Endothelial cell of umbilical vein (primary cell): ENCODE data around the gene LCE2A.

Experiments
- CTCF ChIP-seq, 2 donors: IDR thresholded peaks; 1 replicate in 1 of 2; 2 replicates in 1 of 2; pipeline ENCODE4 v1.5.1; 2011; ENCODE audit warnings: low read length in 2 of 2, mild to moderate bottlenecking in 2 of 2, moderate library complexity in 2 of 2, control low read depth in 1 of 2, inconsistent platforms in 1 of 2, low read depth in 1 of 2; ENCODE audit not compliant: insufficient read depth in 1 of 2; ENCODE audit errors: extremely low read depth in 1 of 2
- EZH2 ChIP-seq: IDR thresholded peaks from 2 replicates; pipeline ENCODE4 v1.6.1; 2012; ENCODE audit warnings: borderline replicate concordance, low read depth, mild to moderate bottlenecking, moderate library complexity, low read length, inconsistent platforms; ENCODE audit not compliant: severe bottlenecking
- POLR2A ChIP-seq: IDR thresholded peaks from 2 replicates; pipeline ENCODE4 v1.6.1; 2012; ENCODE audit warnings: low read depth, mild to moderate bottlenecking, control low read depth, low read length
- POLR2AphosphoS5 ChIP-seq: IDR thresholded peaks from 2 replicates; pipeline ENCODE4 v1.6.1; 2012; ENCODE audit warnings: low read depth, mild to moderate bottlenecking, control low read depth, low read length, moderate library complexity; ENCODE audit not compliant: insufficient read depth

GRCh38 chr1:152707860-152708259 lies 9.7 kb downstream of the LCE2A start, which contains the start of gene LCE4A:
- no peak for TF ChIP-seq POLR2A
- no peak for TF ChIP-seq EZH2
- no peak for TF ChIP-seq CTCF (IDR thresholded peaks at IDR 0.05; ENCODE audit: extremely low read depth in 1 of 2, insufficient read depth in 1 of 2, low read depth in 1 of 2, low read length in 2 of 2)
- TF ChIP-seq POLR2AphosphoS5 = no peak
